ENCODE results near the gene NRARP.
A peak's percentile ranks its signal among the peaks of the same experiment; 100 is the strongest.

DNA sequence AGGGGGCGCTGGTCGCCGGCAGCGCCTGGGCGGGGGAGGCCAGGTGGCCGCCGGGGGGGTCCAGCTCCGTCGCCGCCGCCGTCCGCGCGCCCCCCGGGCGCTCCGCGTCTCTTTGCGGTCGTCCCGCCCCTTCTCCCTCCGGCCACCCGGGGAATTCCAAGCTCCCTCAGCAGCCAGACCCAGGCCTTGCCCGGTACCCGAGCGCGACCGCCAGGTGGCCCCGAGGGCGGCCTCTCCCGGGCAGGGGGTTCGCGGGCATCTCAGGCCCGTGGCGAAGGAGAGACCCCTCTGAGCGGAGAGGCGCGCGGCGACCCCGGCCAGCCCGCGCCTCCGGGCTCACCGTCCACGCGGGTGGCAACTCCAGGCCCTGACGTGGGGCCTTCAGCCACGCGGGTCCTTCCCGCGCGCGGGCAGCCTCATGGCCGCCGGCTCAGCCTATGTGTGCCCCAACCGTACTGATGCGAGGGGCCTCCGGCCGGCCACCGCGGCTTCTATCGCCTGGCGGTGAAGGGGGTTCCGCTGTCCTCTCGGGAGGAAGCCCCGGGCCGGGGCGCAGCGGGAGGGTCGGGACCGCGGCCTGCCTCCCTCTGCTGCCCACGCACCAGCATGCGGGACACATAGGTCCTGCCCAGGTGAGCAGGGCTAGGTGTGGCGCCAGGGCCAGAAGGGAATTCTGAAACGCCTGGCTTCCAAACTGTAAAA lies 529 bp upstream of the NRARP start:
- TF ChIP-seq ZNF331 (CRISPR knock-in tag; IDR thresholded peaks at IDR 0.05; ENCODE audit: low read depth) (no peak), ZNF114 (CRISPR knock-in tag; IDR thresholded peaks at IDR 0.05) (no peak), EZH2phosphoT487 (IDR thresholded peaks at IDR 0.05; ENCODE audit: unreplicated experiment) (no peak), POLR2AphosphoS5 (IDR thresholded peaks at IDR 0.05; ENCODE audit: low read depth) (no peak), EZH2 (IDR thresholded peaks at IDR 0.05; ENCODE audit: low read depth, unreplicated experiment) (no peak), JUNB (IDR thresholded peaks at IDR 0.05; ENCODE audit: unreplicated experiment) (no peak), CREB1 (CRISPR knock-in tag; IDR thresholded peaks at IDR 0.05; ENCODE audit: low read depth) (no peak)
- TF ChIP-seq, protein P1, sequence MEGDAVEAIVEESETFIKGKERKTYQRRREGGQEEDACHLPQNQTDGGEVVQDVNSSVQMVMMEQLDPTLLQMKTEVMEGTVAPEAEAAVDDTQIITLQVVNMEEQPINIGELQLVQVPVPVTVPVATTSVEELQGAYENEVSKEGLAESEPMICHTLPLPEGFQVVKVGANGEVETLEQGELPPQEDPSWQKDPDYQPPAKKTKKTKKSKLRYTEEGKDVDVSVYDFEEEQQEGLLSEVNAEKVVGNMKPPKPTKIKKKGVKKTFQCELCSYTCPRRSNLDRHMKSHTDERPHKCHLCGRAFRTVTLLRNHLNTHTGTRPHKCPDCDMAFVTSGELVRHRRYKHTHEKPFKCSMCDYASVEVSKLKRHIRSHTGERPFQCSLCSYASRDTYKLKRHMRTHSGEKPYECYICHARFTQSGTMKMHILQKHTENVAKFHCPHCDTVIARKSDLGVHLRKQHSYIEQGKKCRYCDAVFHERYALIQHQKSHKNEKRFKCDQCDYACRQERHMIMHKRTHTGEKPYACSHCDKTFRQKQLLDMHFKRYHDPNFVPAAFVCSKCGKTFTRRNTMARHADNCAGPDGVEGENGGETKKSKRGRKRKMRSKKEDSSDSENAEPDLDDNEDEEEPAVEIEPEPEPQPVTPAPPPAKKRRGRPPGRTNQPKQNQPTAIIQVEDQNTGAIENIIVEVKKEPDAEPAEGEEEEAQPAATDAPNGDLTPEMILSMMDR (conservative IDR thresholded peaks at IDR 0.05; ENCODE audit: low read depth in 2 of 2), result peak; percentile 33 to 39; a peak in 3 of 4 replicates
- TF ChIP-seq, protein P2, sequence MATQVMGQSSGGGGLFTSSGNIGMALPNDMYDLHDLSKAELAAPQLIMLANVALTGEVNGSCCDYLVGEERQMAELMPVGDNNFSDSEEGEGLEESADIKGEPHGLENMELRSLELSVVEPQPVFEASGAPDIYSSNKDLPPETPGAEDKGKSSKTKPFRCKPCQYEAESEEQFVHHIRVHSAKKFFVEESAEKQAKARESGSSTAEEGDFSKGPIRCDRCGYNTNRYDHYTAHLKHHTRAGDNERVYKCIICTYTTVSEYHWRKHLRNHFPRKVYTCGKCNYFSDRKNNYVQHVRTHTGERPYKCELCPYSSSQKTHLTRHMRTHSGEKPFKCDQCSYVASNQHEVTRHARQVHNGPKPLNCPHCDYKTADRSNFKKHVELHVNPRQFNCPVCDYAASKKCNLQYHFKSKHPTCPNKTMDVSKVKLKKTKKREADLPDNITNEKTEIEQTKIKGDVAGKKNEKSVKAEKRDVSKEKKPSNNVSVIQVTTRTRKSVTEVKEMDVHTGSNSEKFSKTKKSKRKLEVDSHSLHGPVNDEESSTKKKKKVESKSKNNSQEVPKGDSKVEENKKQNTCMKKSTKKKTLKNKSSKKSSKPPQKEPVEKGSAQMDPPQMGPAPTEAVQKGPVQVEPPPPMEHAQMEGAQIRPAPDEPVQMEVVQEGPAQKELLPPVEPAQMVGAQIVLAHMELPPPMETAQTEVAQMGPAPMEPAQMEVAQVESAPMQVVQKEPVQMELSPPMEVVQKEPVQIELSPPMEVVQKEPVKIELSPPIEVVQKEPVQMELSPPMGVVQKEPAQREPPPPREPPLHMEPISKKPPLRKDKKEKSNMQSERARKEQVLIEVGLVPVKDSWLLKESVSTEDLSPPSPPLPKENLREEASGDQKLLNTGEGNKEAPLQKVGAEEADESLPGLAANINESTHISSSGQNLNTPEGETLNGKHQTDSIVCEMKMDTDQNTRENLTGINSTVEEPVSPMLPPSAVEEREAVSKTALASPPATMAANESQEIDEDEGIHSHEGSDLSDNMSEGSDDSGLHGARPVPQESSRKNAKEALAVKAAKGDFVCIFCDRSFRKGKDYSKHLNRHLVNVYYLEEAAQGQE (IDR thresholded peaks at IDR 0.05; ENCODE audit: unreplicated experiment), result no peak
- TF ChIP-seq, protein P3, sequence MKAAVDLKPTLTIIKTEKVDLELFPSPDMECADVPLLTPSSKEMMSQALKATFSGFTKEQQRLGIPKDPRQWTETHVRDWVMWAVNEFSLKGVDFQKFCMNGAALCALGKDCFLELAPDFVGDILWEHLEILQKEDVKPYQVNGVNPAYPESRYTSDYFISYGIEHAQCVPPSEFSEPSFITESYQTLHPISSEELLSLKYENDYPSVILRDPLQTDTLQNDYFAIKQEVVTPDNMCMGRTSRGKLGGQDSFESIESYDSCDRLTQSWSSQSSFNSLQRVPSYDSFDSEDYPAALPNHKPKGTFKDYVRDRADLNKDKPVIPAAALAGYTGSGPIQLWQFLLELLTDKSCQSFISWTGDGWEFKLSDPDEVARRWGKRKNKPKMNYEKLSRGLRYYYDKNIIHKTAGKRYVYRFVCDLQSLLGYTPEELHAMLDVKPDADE (IDR thresholded peaks at IDR 0.05), result no peak
